HG03520 (cell line): ENCODE data around the gene MYOM1.

Source experiments
- ATAC-seq: cut with Tn5 transposase; IDR thresholded peaks from one replicate; pipeline ENCODE4 v1.9.1; 2021; ENCODE audit warnings: mild to moderate bottlenecking, moderate library complexity; ENCODE audit not compliant: unreplicated experiment

Gene MYOM1

GRCh38 chr18:3219631-3220335 is at the start of gene MYOM1:
Gene MYOM1 (minus strand): TSS chr18:3219968. CDS start chr18:3215223, 4,745 bp downstream.
- ATAC-seq: no peak

GRCh38 chr18:3269241-3269913 is 49.6 kb upstream of the MYOM1 start:
- ATAC-seq: no peak

DNA sequence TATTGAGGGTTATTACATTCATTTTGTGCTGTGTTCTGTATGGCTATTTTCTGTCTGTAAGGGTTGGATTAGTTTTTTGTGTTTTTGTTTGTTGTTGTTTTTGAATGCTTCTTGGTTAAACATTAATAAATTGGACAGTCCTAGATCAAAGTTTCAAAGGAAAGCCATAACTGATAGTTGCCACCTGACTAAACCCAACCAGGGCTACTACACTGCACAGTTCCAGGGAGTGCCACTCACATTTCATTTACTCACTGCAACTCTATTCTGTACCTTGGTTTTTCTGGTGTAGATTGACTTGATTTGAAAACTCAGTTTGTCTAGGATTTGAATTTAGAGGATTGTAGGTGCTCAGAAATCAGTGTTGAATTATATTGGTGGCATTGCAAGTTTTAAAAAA is 48.5 kb upstream of the MYOM1 start:
- no peak for ATAC-seq

DNA sequence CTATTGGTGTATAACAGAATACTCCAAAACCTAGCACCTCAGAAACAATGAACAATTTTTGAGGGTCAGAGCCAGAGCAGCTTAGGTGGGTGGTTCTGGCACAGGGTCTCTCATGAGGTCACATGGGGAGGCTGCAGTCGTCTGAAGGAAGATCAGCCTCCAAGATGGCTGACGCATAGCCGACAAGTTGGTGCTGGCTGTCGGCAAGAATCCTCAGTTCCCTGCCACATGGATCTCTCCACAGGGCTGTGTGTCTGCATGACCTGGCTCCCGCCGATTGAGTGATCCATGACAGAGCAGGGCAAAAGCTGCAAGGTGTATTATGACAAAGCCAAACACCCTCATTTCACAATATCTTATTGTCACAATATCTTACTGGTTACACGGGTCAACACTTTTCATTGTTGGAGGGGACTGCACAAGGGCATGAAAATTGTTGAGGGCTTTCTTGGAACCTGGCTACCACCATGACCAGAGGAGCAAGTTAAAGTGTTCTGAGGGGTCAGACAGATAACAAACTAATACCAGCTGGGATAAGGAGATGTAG is 46.4 kb upstream of the MYOM1 start:
- no peak for ATAC-seq

- no peak for ATAC-seq
Observed at GRCh38 chr18:3265564-3266033, 45.8 kb upstream of the MYOM1 start.

DNA sequence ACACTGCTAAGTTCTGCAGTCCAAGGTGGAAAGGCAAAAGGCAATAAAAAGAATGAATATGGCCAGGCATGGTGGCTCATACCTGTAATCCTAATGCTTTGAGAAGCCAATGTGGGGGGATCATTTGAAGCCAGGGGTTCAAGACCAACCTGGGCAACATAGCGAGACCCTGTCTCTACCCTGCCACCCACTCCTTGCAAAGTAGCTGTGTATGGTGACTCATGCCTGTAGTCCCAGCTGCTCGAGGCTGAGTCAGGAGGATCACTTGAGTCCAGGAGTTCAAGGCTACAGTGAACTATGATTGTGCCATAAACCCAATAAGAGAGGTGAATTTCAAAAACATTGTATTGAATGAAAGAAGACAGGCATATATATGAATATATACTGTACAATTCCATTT is 44.6 kb upstream of the MYOM1 start:
- ATAC-seq: no peak

GRCh38 chr18:3263132-3263700 is 43.4 kb upstream of the MYOM1 start:
- ATAC-seq: no peak

DNA sequence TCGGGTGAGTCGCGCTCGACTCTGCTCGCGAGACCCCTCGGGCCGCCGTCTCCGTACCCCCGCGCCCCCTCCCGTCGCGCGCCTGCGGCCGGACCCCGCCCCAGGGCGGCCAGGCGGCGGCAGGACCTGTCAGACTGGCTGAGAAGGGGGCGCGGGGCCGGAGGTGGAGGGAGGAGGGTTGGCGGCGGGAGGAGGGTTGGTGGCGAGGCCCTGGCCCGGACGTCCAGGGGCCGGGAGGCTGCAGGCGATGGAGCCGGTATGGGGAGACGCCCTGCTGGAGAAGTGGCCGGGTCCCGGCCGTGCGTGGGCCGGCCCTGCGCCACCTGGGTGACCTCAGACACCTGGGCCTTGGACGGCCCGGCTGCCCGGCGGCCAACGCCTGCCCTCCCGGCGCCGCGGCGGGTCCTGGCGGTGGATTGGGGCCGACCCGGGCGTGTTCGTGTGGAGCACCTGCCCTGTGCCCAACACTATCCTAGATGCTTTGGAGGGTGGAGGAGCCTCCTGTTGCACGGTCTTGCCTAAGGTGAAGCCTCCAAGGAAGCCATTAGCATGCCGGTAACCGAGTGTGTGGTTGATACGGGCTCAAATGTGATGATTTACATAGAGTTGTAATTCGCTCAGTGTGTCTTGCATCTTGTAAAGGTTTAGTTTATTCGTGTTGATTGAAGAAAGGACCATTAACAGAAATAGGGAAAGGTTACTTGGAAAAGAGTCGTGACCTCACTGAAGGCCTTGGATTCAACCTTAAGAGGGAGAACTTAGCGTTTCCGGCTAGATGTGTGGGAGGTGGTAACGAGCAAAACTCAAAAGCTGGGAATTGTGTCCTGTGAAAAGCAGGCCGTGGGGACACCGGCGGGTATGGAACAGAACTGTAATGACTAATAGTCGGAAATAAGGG is 42.7 kb upstream of the MYOM1 start:
- peak; percentile 32 for ATAC-seq

GRCh38 chr18:3261373-3262233 is 41.8 kb upstream of the MYOM1 start, which contains the start of gene MYL12B:
Gene MYL12B (plus strand): TSS chr18:3262133. CDS start chr18:3272899, 10,766 bp downstream.
- ATAC-seq: peak; percentile 74

GRCh38 chr18:3260995-3261372 is 41.2 kb upstream of the MYOM1 start:
- ATAC-seq: no peak

- ATAC-seq: no peak
Observed at GRCh38 chr18:3257627-3258120, 37.9 kb upstream of the MYOM1 start.

DNA sequence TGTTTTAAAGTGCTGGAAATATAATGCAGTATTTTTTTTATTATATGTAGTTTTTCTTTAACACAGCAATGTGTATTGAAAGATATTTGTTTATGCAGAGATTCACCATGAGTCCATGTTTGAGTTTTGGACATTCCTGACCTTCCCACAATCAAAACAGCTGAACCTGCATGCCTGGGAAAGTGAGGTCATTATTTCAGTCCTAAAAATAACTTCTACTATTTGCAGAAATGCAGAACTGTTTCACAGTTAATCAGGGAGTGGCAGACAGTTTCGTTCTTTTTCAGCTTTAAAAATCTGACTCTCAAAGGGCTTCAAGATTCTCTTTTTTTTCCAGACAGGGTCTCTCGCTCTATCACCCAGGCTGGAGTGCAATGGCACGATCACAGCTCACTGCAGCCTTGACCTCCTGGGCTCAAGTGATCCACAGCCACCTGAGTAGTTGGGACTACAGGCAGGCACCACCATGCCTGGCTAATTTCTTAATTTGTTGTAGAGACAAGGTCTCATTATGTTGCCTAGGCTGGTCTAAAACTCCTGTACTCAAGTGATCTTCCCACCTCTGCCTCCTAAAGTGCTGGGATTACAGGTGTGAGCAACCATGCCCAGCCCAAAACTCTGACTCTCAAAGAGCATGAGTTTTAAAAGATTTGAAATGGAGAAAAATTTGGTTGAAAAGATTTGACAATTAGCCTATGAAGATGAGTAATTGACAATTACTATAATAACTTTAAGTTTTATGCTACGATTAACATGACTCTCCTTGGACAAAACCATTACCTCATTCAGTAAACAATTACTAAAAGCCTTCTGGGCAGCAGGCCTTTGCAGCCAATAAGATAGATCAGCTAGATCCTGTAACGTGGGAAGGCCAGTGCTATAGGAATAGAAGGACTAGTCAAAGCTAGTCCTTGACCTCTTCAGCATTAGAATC is 37.2 kb upstream of the MYOM1 start:
- ATAC-seq: no peak

GRCh38 chr18:3255611-3256165 is 35.9 kb upstream of the MYOM1 start:
- no peak for ATAC-seq

DNA sequence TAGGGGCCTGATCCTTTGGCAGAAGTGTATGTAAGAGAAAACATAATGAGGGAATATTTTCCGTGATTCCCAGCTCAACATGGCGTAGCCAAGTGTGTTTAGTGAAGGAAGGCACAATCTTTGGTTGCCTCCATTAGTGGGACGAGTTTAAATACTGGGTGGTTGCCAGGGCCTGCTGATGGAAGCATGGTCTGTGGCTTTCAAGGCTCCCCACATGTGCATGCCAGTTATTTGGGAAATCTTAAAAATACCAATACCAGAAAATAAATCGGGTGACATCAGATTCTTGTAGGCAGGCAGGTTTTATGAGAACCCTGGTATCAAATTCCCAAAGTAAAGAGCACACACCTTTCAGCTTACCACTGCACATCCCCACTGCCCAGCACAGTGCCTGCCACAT is 35.0 kb upstream of the MYOM1 start:
- ATAC-seq: no peak

GRCh38 chr18:3252843-3253242 is 33.1 kb upstream of the MYOM1 start:
- no peak for ATAC-seq

GRCh38 chr18:3251963-3252277 is 32.2 kb upstream of the MYOM1 start:
- ATAC-seq: no peak

DNA sequence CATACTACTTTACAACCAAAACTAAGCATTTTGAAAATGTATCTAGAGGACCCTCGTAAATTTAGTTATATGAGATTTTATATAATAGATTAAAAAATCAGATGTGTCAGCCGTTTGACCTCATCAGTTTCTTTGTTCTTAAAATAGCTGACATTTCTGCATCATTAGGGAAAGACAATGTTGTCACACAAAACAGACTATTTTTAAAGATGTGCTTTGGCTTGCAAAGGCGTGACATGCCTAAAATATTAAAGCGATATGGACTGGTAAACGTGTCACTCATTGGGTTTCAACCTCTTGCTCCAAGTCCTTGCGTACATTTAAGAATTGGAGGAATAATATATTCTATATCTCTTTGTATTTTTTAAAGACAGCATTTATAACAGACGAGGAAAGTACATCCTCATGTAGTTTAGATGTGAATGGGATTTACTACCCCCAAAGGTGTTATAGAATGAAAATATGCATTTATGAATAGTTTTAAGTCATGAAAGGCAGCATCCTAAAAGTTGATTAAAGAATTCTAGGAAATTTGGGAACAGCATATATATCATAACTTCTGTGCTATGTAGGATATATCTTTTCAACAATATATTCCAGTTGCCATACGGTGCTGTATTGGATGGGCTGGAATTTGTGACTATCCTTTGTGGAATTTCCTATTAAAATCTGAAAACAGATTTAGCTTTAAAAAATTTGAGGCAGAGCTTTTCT is 31.6 kb upstream of the MYOM1 start:
- no peak for ATAC-seq
